Kidney epithelial cell (primary cell): ENCODE results near the gene NELFA. TPM values are rescaled to one million over a fixed set of nuclear protein-coding genes. Genes with fewer than 3 reads are reported as not detected.

Experiments used
- DNase-seq: peaks from one replicate; pipeline ENCODE4 v3.0.0-alpha.2; 2010; ENCODE audit warnings: low read depth
- H3K27me3 ChIP-seq: 2 replicates; pipeline ENCODE4 v1.6.0; 2011; ENCODE audit warnings: low read length; ENCODE audit not compliant: control insufficient read depth, insufficient read depth
- H3K36me3 ChIP-seq: 2 replicates; pipeline ENCODE4 v1.5.1; 2011; ENCODE audit warnings: low read length; ENCODE audit not compliant: control insufficient read depth, insufficient read depth
- H3K4me3 ChIP-seq: 2 replicates; pipeline ENCODE4 v1.5.1; 2011; ENCODE audit warnings: low read depth, mild to moderate bottlenecking, control low read depth, low read length
- CTCF ChIP-seq: IDR thresholded peaks from 2 replicates; pipeline ENCODE4 v1.5.1; 2011; ENCODE audit warnings: mild to moderate bottlenecking, moderate library complexity, low read length, control low read depth, inconsistent platforms; ENCODE audit not compliant: insufficient read depth, poor library complexity, severe bottlenecking
- total RNA-seq: library from RNA; depleted of rRNA; stranded (reverse); fragments of >200 nt; gene quantifications from 2 replicates; pipeline ENCODE4 v1.2.3, GENCODE V29; 2015

The NELFA gene
- total RNA-seq, 1 donor from 2014 or later: 31.9 TPM

GRCh38 chr4:1973218-1973617 is 35.6 kb downstream of the NELFA start:
- no peak for TF ChIP-seq CTCF
- no peak for DNase-seq
- Histone ChIP-seq H3K27me3 (no peaks in the 10 kb centered on the region), H3K4me3 (no peak overlapping the region), H3K36me3 (no peaks in the 10 kb centered on the region)

- TF ChIP-seq CTCF: no peak
- no peaks in the 10 kb centered on the region for H3K27me3 ChIP-seq
- H3K36me3 ChIP-seq: no peaks in the 10 kb centered on the region
- H3K4me3 ChIP-seq: no peak overlapping the region
- no peak for DNase-seq
These were observed 36.4 kb downstream of the NELFA start for GRCh38 chr4:1972414-1972813.

- Histone ChIP-seq H3K4me3 (no peak overlapping the region), H3K27me3 (no peaks in the 10 kb centered on the region), H3K36me3 (no peaks in the 10 kb centered on the region)
- no peak for TF ChIP-seq CTCF
- no peak for DNase-seq
These were observed 37.1 kb downstream of the NELFA start for GRCh38 chr4:1971456-1972200.

GRCh38 chr4:1970926-1971325 is 37.8 kb downstream of the NELFA start:
- DNase-seq: no peak
- no peak for TF ChIP-seq CTCF
- no peaks in the 10 kb centered on the region for H3K27me3 ChIP-seq
- H3K4me3 ChIP-seq: no peak overlapping the region
- no peaks in the 10 kb centered on the region for H3K36me3 ChIP-seq

GRCh38 chr4:1969928-1970723 is 38.6 kb downstream of the NELFA start:
- Histone ChIP-seq H3K27me3 (no peaks in the 10 kb centered on the region), H3K4me3 (no peak overlapping the region), H3K36me3 (no peaks in the 10 kb centered on the region)
- no peak for TF ChIP-seq CTCF
- DNase-seq: peak; percentile 59
